H1 (cell line): ENCODE measurements around the gene SNRPA1. TPM values are rescaled to one million over a fixed set of nuclear protein-coding genes. Genes with fewer than 3 reads are reported as not detected.
A peak's percentile ranks its signal among the peaks of the same experiment; 100 is the strongest.

ENCODE experiments used
- ATF3 ChIP-seq: IDR thresholded peaks from 2 replicates; pipeline ENCODE4 v1.6.1; 2011; ENCODE audit warnings: low read depth, mild to moderate bottlenecking, low read length; ENCODE audit not compliant: insufficient read depth
- CTCF ChIP-seq, 3 experiments: IDR thresholded peaks; 1 replicate in 2 of 3; 2 replicates in 1 of 3; pipeline versions ENCODE4 v1.5.1 to v1.6.1; 2011; ENCODE audit warnings: low read length in 3 of 3, mild to moderate bottlenecking in 3 of 3, inconsistent platforms in 2 of 3, low read depth in 1 of 3, moderate library complexity in 1 of 3; ENCODE audit not compliant: insufficient read depth in 1 of 3; ENCODE audit errors: control extremely low read depth in 1 of 3
- TBP ChIP-seq: IDR thresholded peaks from 2 replicates; pipeline ENCODE4 v1.6.1; 2011; ENCODE audit warnings: low read depth, low read length, improper control_type of control experiment
- ZNF274 ChIP-seq: IDR thresholded peaks from 2 replicates; pipeline ENCODE4 v1.7.0; 2012; ENCODE audit warnings: low read length, borderline replicate concordance; ENCODE audit errors: extremely low read depth
- polyA plus RNA-seq, 7 experiments: library from polyadenylated mRNA; depleted of rRNA in 3 of 7; stranded (reverse) in 5 of 7; unstranded in 2 of 7; fragments of >200 nt in 5 of 7; fragments of 200-250 nt in 2 of 7; gene quantifications; 1 replicate in 5 of 7; 2 replicates in 1 of 7; 4 replicates in 1 of 7; pipeline versions ENCODE4 v1.2.1 to v1.2.3, GENCODE V29; 2011 to 2013; ENCODE audit warnings: missing spikeins in 2 of 7, mixed read lengths in 2 of 7
- total RNA-seq: library from RNA; stranded (reverse); fragmentation: NEBNext Ultra II Directional; extraction: Animal tissue kit (Norgen Biotek cat#: 25700); gene quantifications from 2 replicates; pipeline ENCODE4 v1.2.1, GENCODE V29; 2021

SNRPA1 gene
- total and polyA plus RNA-seq, 2 of the 8 experiments (the other 6 are each of a cell fraction or from before 2014, with no cell fraction given): 140 to 221 TPM

GRCh38 chr15:101258238-101259144 lies 36.6 kb downstream of the SNRPA1 start (continued):
- no peak for TF ChIP-seq ATF3
- peak; percentile 55 to 81 (median 79) for TF ChIP-seq CTCF (IDR thresholded peaks at IDR 0.05; ENCODE audit: control extremely low read depth in 1 of 3, insufficient read depth in 1 of 3, low read depth in 1 of 3, low read length in 3 of 3)
- no peak for TF ChIP-seq TBP
- no peak for TF ChIP-seq ZNF274
- TF ChIP-seq, all 59 proteins: peak for 3
